GM18867 (cell line): ENCODE measurements around the gene EP400.

ENCODE experiments used
- ATAC-seq: cut with Tn5 transposase; IDR thresholded peaks from one replicate; pipeline ENCODE4 v1.9.1; 2021; ENCODE audit warnings: mild to moderate bottlenecking, moderate library complexity; ENCODE audit not compliant: unreplicated experiment

EP400 gene

DNA sequence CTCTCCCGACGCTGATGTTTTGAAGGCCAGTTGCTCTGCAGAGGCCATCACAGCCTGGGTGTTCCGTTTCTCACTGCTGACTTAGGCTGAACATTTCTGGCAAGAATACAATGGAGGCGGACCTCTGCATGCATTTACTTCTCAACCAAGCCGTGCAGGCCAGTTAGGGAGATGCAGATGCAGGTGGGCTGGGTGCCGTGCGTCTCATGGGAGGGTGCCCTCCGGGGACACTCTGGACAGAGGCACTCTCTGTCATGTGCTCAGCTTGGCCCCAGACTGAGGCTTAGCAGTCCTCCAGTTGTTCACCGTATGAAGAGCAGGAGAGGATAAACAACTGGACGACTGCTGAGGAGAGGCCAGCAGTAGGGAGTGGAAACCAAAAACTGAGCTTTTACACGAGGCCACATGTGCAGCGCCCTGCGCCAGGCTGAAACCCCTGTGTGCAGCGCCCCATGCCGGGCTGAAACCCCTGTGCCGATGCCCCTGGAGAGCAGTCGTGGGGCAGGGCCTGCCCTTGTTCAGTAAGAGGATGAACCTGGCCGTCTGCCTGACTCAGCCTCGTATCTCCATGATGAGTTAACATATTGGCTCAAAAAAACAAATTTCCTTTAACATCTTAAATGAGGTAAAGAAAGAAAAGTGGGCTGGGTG, 162.0 kb downstream of the EP400 start:
- no peak for ATAC-seq

DNA sequence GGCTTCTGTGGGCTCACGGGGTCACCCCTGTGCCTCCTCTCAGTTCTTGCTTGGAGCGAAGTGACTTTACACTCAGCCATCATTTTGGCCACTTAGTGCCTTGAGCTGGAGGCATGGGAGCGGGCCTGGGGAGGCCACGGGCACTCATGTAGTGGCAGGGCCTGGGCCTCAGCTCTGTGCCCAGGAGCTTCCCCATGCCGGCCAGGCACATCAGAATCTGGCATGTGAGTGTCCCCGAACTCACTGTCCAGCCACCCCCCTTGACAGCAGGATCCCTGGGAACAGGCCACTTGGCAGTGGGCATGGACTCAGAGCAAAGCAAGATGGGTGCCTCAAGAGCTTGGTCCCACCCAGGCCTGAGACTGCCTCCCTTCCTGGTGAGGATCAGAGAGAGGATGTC, 164.9 kb downstream of the EP400 start:
- ATAC-seq: no peak

DNA sequence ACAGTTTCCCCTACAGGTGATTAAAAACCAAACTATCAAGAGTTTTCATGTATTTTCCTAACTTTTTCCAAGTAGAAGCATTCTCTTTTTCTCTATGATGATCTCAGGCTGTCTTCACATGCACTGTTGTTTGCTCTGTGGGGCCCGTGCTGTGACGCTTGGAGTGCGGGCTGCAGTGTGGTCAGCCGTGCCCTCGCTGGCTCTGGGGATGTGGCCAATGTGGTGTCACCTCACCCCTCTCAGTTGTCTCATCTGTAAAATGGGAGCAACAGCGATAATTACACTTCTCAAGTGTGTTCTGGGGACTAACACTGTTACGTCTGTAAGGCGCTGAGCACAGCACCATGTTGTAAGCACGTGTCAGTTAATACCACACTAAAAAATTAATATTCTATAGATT, 165.8 kb downstream of the EP400 start:
- no peak for ATAC-seq

DNA sequence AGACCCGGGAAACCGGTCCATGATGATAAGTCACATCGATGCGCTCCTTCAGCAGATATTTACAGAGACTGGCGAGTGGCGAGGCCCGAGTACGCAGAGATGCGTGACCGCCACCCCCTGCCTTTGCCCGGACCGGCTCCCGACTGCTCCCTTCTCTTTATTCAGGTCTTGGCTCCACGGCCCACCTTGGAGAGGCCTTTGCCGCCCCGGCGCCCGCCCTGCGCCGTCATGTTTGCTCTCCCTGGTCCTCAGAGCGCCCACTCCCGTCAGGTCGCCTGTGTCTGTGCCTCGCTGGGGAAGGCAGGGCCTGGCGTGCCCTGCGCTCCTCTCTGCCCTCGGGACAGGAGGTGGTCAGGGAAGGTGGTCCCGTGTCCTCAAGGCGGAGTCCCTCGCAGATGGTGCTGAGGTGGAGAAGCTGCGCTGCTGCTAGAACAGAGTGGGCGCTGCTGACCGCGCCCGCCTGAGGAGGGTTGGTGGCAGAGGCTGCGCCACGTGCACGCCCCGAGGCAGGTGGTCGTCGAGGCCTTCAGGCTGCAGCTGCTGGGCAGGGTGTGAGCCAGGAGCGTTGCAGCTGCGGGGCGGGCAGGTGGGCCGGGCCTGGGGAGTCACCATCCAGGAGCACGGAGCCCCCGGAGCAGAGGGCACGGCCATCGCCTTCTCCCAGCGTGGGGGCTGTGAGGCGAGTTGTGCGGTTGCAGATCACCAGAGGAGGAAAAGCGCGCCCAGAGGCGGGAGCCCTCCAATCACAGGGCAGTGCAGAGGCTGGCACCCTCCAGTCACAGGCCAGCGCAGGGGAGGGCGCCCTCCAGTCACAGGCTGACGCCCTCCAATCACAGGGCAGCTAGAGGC, 167.2 kb downstream of the EP400 start:
- no peak for ATAC-seq

DNA sequence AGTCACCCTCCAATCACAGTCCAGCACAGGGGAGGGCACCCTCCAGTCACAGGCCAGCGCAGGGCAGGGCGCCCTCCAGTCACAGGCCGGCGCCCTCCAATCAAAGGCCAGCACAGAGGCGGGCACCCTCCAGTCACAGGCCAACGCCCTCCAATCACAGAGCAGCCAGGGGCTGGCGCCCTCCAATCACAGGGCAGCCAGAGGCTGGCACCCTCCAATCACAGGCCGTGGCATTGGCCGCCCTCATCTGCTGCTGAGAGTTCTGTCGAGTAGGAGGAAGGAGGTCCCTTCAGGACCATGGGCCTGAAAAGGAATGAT, 167.8 kb downstream of the EP400 start:
- ATAC-seq: no peak

DNA sequence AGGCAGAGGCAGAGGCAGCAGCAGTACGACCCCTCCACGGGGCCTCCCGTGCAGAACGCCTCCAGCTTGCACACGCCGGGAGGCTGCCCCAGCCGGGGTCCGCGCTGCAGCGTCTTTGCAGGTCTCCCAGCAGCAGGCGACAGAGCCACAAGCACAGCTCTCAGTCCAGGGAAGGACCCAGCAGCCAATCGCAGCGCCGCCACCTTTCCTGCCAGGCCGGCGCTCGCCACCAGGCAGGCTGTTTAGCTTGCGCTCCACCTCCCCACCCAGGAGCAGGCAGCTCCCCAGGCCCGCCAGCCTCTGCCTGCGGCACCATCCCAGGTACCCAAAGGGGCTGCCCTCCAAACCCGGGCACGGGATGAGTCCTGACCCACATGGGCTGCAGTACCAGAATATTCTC, 169.1 kb downstream of the EP400 start:
- ATAC-seq: no peak

DNA sequence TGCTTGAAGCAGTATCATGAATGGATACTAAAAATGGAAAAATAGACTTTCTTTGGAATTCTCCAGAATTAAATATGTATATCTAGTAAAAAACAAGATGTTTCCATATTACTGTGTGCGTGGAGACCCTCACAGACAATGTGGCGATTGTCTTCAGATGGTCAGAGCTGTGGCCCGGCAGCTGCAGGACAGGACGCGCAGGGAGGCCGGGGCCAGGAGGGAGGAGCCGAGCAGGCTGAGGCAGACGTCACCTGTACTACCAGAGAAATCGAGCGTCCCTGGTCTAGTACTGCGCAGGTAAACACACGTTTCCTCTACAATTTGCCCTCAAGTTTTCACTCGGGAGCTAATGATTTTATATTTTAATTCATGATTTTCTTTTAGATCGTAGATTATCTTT, 171.5 kb downstream of the EP400 start:
- ATAC-seq: no peak

DNA sequence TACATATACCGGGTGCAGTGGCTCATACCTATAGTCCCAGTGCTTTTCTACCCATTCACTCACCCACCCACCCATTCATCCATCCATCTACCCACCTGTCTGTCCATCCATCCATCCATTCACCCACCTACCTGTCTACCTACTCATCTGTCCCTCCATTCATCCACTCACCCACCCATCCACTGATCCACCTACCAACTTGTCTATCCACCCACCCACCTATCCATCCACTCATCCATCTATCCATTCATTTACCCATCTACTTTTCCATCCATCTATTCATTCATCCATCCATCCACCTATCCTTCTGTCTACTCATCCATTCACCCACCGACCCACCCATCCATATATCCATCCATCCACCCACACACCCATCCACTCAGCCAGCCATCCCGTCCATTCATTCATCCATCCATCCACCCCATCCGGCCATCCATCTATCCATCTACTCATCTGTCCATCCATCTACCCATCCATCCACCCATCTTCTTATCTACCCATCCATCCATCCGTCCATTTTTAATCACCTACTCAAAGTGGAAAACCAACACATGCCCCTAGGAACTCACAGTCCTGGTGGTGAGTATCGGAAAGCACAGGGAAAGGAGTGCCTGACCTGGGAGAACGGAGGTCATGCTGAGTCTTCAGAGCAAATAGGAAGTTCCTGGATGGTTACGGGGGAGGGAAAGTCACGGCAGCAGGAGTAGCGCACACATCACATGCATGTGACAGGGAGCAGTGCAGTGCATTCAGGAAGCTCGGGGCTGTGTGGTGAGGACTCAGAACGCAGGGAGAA, 174.4 kb downstream of the EP400 start:
- ATAC-seq: no peak

DNA sequence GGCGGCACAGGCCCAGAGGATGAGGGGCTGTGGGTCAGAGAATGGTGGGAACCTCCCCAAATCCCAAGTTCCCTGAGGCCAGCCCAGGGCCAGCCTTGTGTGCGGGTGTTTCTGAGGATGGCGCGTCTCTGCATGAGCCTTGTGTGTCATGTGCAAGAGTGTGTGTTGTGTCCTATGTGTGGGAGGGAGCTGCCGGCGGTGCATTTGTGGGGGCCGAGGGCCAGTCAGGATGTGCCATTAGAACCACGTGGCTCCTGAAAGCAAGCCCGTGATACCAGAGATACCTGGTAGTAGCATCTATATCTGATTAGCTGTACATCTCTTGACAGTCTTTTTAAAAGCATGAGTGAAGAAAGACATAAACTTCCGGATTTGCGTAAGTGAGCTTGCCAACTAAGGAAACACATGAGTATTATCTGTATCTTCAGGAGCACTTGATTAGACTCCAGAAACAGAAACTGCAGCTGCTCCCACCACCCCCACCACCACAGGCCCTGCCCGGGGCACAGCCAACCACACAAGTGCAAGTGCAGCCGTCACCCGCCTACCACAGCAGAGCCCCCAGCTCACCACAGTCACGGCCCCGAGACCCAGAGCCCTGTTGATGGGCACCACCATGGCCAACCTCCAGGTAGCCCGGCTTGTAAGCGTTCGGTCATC, 175.2 kb downstream of the EP400 start:
- no peak for ATAC-seq

DNA sequence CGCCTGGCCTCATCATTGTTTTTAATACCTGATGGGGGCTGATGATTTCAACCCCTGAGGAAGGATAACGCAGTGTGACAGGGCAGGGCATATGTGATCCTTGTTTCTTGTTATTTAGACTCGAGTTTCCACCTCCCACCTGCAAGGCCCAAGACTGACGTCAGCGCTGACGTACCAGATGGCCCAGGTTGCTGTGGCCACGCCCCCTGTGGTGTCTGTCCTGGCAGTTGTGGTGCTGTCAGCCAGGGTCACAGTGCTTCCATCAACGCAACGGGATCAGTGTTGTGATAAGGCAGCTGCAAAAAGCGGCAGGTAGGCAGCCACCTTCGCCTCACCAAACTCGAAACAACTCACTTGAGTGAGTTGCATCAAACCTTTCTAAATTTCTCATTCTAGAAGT, 176.0 kb downstream of the EP400 start:
- no peak for ATAC-seq

DNA sequence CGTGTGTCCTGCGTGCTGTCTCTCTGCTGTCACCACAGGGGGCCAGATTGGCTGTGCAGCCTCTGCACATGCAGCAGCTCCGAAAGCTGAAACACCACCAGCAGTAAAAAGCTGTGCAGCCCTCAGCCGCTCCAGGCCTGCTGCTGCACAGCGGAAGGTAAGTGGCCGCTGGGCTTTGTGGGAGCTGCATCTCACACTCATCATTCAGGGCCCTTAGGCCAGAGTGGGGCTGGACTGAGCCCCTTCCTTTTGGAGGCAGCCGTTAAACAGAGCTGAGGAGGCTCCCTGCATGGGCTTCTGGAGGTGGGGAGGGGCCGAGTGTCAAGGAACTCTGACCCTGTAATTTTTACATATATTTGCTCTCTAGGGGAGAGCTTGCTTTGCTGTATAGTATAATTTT, 177.3 kb downstream of the EP400 start:
- no peak for ATAC-seq

DNA sequence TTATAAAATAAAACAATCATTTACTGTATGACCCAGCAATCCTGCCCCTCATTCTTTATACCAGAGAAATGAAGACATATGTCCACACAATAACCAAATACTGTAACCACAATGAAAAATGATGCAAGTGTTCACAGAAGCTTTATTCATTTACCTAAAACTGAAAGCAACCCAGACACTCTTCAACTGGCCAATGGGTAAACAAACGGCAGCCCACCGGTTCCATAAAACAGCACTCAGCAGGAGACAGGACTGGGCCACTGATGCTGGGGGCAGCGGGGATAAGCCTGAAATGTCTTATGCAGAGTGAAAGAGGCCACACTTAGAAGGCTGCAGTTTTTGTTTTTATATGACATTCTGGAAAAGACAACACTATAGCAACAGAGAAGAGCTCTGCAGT, 179.3 kb downstream of the EP400 start:
- ATAC-seq: no peak

DNA sequence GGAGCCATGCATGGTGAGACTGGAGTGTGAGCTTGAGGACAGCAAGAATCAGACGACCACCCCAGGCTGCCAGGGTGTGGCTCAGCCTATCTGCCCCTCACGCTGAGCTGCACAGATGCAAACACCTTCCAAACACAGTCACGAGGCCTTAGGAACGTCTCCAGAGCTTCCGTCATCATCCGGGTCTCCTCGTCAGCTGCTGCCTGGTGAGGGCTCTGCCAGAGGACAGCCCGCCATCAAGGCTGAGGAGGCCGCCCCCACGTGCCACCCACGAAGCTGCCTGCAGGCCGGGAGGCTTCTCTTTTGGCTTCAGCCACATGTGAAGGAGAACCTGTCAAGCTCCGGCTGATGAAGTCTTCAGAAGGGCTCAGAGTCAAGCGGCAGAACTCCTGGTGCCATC, 180.9 kb downstream of the EP400 start:
- no peak for ATAC-seq
